Muscle layer of duodenum (tissue), 2 donors: Measurements from ENCODE around the gene CALY.

Experiments used
- H3K27ac ChIP-seq: one replicate; pipeline ENCODE4 v1.7.0; 2013; ENCODE audit warnings: mild to moderate bottlenecking, low read length
- H3K27me3 ChIP-seq: one replicate; pipeline ENCODE4 v1.7.0; 2013; ENCODE audit warnings: low read depth, mild to moderate bottlenecking, control low read depth, low read length
- H3K36me3 ChIP-seq, 2 donors: one replicate each; pipeline ENCODE4 v1.7.0; 2013; ENCODE audit warnings: low read length in 2 of 2, control low read depth in 1 of 2, mild to moderate bottlenecking in 1 of 2; ENCODE audit not compliant: insufficient read depth in 2 of 2, control insufficient read depth in 1 of 2
- H3K4me1 ChIP-seq, 2 donors: one replicate each; pipeline ENCODE4 v1.7.0; 2013; ENCODE audit warnings: low read length in 2 of 2, mild to moderate bottlenecking in 2 of 2, control low read depth in 1 of 2, moderate library complexity in 1 of 2; ENCODE audit not compliant: insufficient read depth in 2 of 2, control insufficient read depth in 1 of 2
- H3K4me3 ChIP-seq, 2 donors: one replicate each; pipeline ENCODE4 v1.7.0; 2013; ENCODE audit warnings: low read length in 2 of 2, low read depth in 1 of 2, mild to moderate bottlenecking in 1 of 2
- H3K9me3 ChIP-seq, 2 donors: one replicate each; pipeline ENCODE4 v1.7.0; 2013; ENCODE audit warnings: low read length in 2 of 2, control low read depth in 1 of 2, mild to moderate bottlenecking in 1 of 2; ENCODE audit not compliant: control insufficient read depth in 1 of 2
- donor health status: healthy.

The CALY gene

GRCh38 chr10:133292919-133293809, 43.5 kb downstream of the CALY start:
- H3K4me1 ChIP-seq = no peaks in the 10 kb centered on the region
- no peak overlapping the region for H3K4me3 ChIP-seq
- no peak overlapping the region for H3K27ac ChIP-seq
- no peaks in the 10 kb centered on the region for H3K9me3 ChIP-seq
- H3K27me3 ChIP-seq = no peaks in the 10 kb centered on the region
- H3K36me3 ChIP-seq = peaks cover 61 to 90% of the 10 kb centered on the region in 2 donors

- Histone ChIP-seq H3K36me3 (peaks cover 48 to 87% of the 10 kb centered on the region in 2 donors), H3K27me3 (no peaks in the 10 kb centered on the region), H3K4me3 (no peak overlapping the region), H3K9me3 (no peaks in the 10 kb centered on the region), H3K4me1 (no peaks in the 10 kb centered on the region), H3K27ac (no peak overlapping the region)
These were observed 46.9 kb downstream of the CALY start for GRCh38 chr10:133289761-133290160.

GRCh38 chr10:133287832-133288500, 48.7 kb downstream of the CALY start:
- Histone ChIP-seq H3K4me3 (no peak overlapping the region), H3K27me3 (no peaks in the 10 kb centered on the region), H3K9me3 (no peaks in the 10 kb centered on the region), H3K27ac (no peak overlapping the region), H3K36me3 (peaks cover 56 to 87% of the 10 kb centered on the region in 2 donors), H3K4me1 (no peaks in the 10 kb centered on the region)

GRCh38 chr10:133286366-133286765, 50.3 kb downstream of the CALY start:
- Histone ChIP-seq H3K4me3 (no peak overlapping the region), H3K9me3 (no peaks in the 10 kb centered on the region), H3K36me3 (peaks cover 58 to 95% of the 10 kb centered on the region in 2 donors), H3K27me3 (no peaks in the 10 kb centered on the region), H3K27ac (no peak overlapping the region), H3K4me1 (no peaks in the 10 kb centered on the region)

- Histone ChIP-seq H3K4me3 (no peak overlapping the region), H3K27me3 (no peaks in the 10 kb centered on the region), H3K4me1 (no peaks in the 10 kb centered on the region), H3K9me3 (no peaks in the 10 kb centered on the region), H3K36me3 (peaks cover 51 to 96% of the 10 kb centered on the region in 2 donors), H3K27ac (no peak overlapping the region)
These were observed 51.5 kb downstream of the CALY start for GRCh38 chr10:133285217-133285616.

- Histone ChIP-seq H3K36me3 (peaks cover 41 to 96% of the 10 kb centered on the region in 2 donors), H3K27ac (no peak overlapping the region)
These were observed 52.8 kb downstream of the CALY start for GRCh38 chr10:133283931-133284330.

GRCh38 chr10:133282846-133283390, 53.8 kb downstream of the CALY start:
- Histone ChIP-seq H3K4me3 (no peak overlapping the region), H3K27me3 (no peaks in the 10 kb centered on the region), H3K4me1 (no peaks in the 10 kb centered on the region), H3K36me3 (peaks cover 34 to 92% of the 10 kb centered on the region in 2 donors), H3K27ac (no peak overlapping the region), H3K9me3 (no peaks in the 10 kb centered on the region)

More at GRCh38 chr10:133283931-133284330, 52.8 kb downstream of the CALY start:
- H3K4me1 ChIP-seq = no peaks in the 10 kb centered on the region
- H3K4me3 ChIP-seq = no peak overlapping the region
- H3K27me3 ChIP-seq = no peaks in the 10 kb centered on the region
- no peaks in the 10 kb centered on the region for H3K9me3 ChIP-seq

- H3K27me3 ChIP-seq = no peaks in the 10 kb centered on the region
- H3K4me3 ChIP-seq = no peak overlapping the region
- peaks cover 34 to 83% of the 10 kb centered on the region in 2 donors for H3K36me3 ChIP-seq
- H3K4me1 ChIP-seq = peaks cover 0 to 9% of the 10 kb centered on the region in 2 donors
- H3K9me3 ChIP-seq = no peaks in the 10 kb centered on the region
- no peak overlapping the region for H3K27ac ChIP-seq
These were observed 54.9 kb downstream of the CALY start for GRCh38 chr10:133281628-133282372.

GRCh38 chr10:133281084-133281483, 55.6 kb downstream of the CALY start:
- H3K36me3 ChIP-seq = peaks cover 29 to 76% of the 10 kb centered on the region in 2 donors
- H3K9me3 ChIP-seq = no peaks in the 10 kb centered on the region
- no peak overlapping the region for H3K27ac ChIP-seq
- H3K4me1 ChIP-seq = peaks cover 0 to 15% of the 10 kb centered on the region in 2 donors
- no peak overlapping the region for H3K4me3 ChIP-seq
- no peaks in the 10 kb centered on the region for H3K27me3 ChIP-seq

GRCh38 chr10:133280391-133281059, 56.2 kb downstream of the CALY start:
- Histone ChIP-seq H3K27me3 (no peaks in the 10 kb centered on the region), H3K9me3 (no peaks in the 10 kb centered on the region), H3K4me3 (no peak overlapping the region), H3K4me1 (peaks cover 0 to 15% of the 10 kb centered on the region in 2 donors), H3K27ac (no peak overlapping the region), H3K36me3 (peaks cover 25 to 70% of the 10 kb centered on the region in 2 donors)
